ENCODE measurements around the gene SLC12A5. TPM values are rescaled to one million over a fixed set of nuclear protein-coding genes. Genes with fewer than 3 reads are reported as not detected.

SLC12A5 gene
- total RNA-seq, 2 experiments from 2014 or later = not detected

GRCh38 chr20:46004187-46004586 is 24.8 kb upstream of the SLC12A5 start:
- POLR2A ChIA-PET = no interaction called here

GRCh38 chr20:46004889-46005473 is 24.0 kb upstream of the SLC12A5 start:
- ChIA-PET CTCF (interaction anchor here (1.6 to 3.7 kb wide), 3 partner anchors 9 to 19 kb away, joined by 6 to 24 read pairs (median 9); no protein-coding TSS in a partner anchor), POLR2A (interaction anchor here (0.5 kb wide), 1 partner anchor 70 kb away, joined by 3 read pairs; no protein-coding TSS in a partner anchor)

More at GRCh38 chr20:46004187-46004586, 24.8 kb upstream of the SLC12A5 start:
- CTCF ChIA-PET = interaction anchor here (0.8 to 3.7 kb wide), 4 partner anchors 10 to 19 kb away, joined by 3 to 24 read pairs (median 8); no protein-coding TSS in a partner anchor

- POLR2A ChIA-PET = no interaction called here
- CTCF ChIA-PET = interaction anchor here (1.3 to 3.7 kb wide), 3 partner anchors 8 to 20 kb away, joined by 4 to 24 read pairs (median 9); no protein-coding TSS in a partner anchor
Measured at GRCh38 chr20:46006022-46006705, 22.9 kb upstream of the SLC12A5 start.

GRCh38 chr20:46006964-46007363 is 22.1 kb upstream of the SLC12A5 start:
- POLR2A ChIA-PET = no interaction called here
- CTCF ChIA-PET = interaction anchor here (1.3 to 2.8 kb wide), 2 partner anchors 16 to 20 kb away, joined by 4 to 9 read pairs; no protein-coding TSS in a partner anchor

- ChIA-PET POLR2A (no interaction called here), CTCF (interaction anchor here (1.2 to 1.3 kb wide), 2 partner anchors 15 to 21 kb away, joined by 4 read pairs; no protein-coding TSS in a partner anchor)
Measured at GRCh38 chr20:46007671-46008070, 21.3 kb upstream of the SLC12A5 start.

GRCh38 chr20:46009816-46010215 is 19.2 kb upstream of the SLC12A5 start:
- ChIA-PET CTCF (interaction anchor here (1.1 kb wide), 1 partner anchor 23 kb away, joined by 3 read pairs; no protein-coding TSS in a partner anchor), POLR2A (no interaction called here)

- ChIA-PET CTCF (interaction anchor here (0.8 to 5.0 kb wide), 4 partner anchors 13 to 34 kb away, joined by 3 to 45 read pairs (median 16); no protein-coding TSS in a partner anchor), POLR2A (no interaction called here)
Measured at GRCh38 chr20:46010491-46011391, 18.3 kb upstream of the SLC12A5 start.

GRCh38 chr20:46011631-46012482 is 17.2 kb upstream of the SLC12A5 start:
- ChIA-PET CTCF (interaction anchor here (0.8 to 5.0 kb wide), 5 partner anchors 12 to 119 kb away, joined by 3 to 45 read pairs (median 4); no protein-coding TSS in a partner anchor), POLR2A (no interaction called here)

GRCh38 chr20:46012921-46013320 is 16.1 kb upstream of the SLC12A5 start:
- CTCF ChIA-PET = interaction anchor here (0.6 to 5.0 kb wide), 17 partner anchors 8 to 194 kb away, joined by 3 to 45 read pairs (median 5); no protein-coding TSS in a partner anchor
- POLR2A ChIA-PET = no interaction called here

- POLR2A ChIA-PET = no interaction called here
- CTCF ChIA-PET = interaction anchor here (0.8 to 5.0 kb wide), 19 partner anchors 9 to 186 kb away, joined by 3 to 45 read pairs (median 5); no protein-coding TSS in a partner anchor
Measured at GRCh38 chr20:46013322-46013828, 15.6 kb upstream of the SLC12A5 start.

- ChIA-PET POLR2A (interaction anchor here (0.7 kb wide), 1 partner anchor 44 kb away, joined by 3 read pairs; no protein-coding TSS in a partner anchor), CTCF (interaction anchor here (0.8 to 5.0 kb wide), 26 partner anchors 9 to 720 kb away, joined by 3 to 45 read pairs (median 5); partner anchors contain the start of gene SLC12A5)
Measured at GRCh38 chr20:46013829-46014516, 15.0 kb upstream of the SLC12A5 start.

- POLR2A ChIA-PET = interaction anchor here (0.7 kb wide), 1 partner anchor 44 kb away, joined by 3 read pairs; no protein-coding TSS in a partner anchor
Measured at GRCh38 chr20:46014517-46015396, 14.3 kb upstream of the SLC12A5 start.

GRCh38 chr20:46017272-46017671 is 11.7 kb upstream of the SLC12A5 start:
- CTCF ChIA-PET = interaction anchor here (1.4 kb wide), 1 partner anchor 157 kb away, joined by 3 read pairs; no protein-coding TSS in a partner anchor
- POLR2A ChIA-PET = no interaction called here

More at GRCh38 chr20:46014517-46015396, 14.3 kb upstream of the SLC12A5 start:
- CTCF ChIA-PET = interaction anchor here (0.6 to 5.0 kb wide), 22 partner anchors 9 to 721 kb away, joined by 3 to 45 read pairs (median 5); partner anchors contain the start of gene SLC12A5

- ChIA-PET CTCF (interaction anchor here (1.4 kb wide), 1 partner anchor 156 kb away, joined by 3 read pairs; no protein-coding TSS in a partner anchor), POLR2A (no interaction called here)
Measured at GRCh38 chr20:46018112-46018511, 10.9 kb upstream of the SLC12A5 start.

- POLR2A ChIA-PET = no interaction called here
Measured at GRCh38 chr20:46018611-46019010, 10.4 kb upstream of the SLC12A5 start.

GRCh38 chr20:46020555-46020954 is 8.5 kb upstream of the SLC12A5 start:
- ChIA-PET CTCF (no interaction called here), POLR2A (no interaction called here)

More at GRCh38 chr20:46018611-46019010, 10.4 kb upstream of the SLC12A5 start:
- CTCF ChIA-PET = interaction anchor here (1.4 kb wide), 1 partner anchor 156 kb away, joined by 3 read pairs; no protein-coding TSS in a partner anchor

All from activated CD8-positive, alpha-beta memory T cell treated with anti-CD3 and anti-CD28 coated beads for 36 hours (primary cell).